ENCODE results near the gene TNRC6B. TPM values are rescaled to one million over a fixed set of nuclear protein-coding genes. Genes with fewer than 3 reads are reported as not detected.

Gene TNRC6B
- total and polyA plus RNA-seq, 2 donors (not counting 1 experiment from before 2014, with no cell fraction given) = 5.7 to 17.8 TPM

- Histone ChIP-seq H3K36me3 (ENCODE audit: control insufficient read depth, insufficient read depth, low read length) (no peaks in the 10 kb centered on the region), H3K4me2 (ENCODE audit: extremely low read depth, insufficient read depth, low read length) (no peak overlapping the region), H3K9me3 (ENCODE audit: control insufficient read depth, insufficient read depth, low read depth, low read length) (no peaks in the 10 kb centered on the region), H4K20me1 (ENCODE audit: control insufficient read depth, extremely low read depth, insufficient read depth, low read length) (no peaks in the 10 kb centered on the region), H3K4me3 (replicated peaks in 1 of 4; ENCODE audit: control extremely low read depth in 1 of 4, insufficient read depth in 1 of 4, low read depth in 3 of 4, low read length in 4 of 4) (no peak overlapping the region), H3K27me3 (ENCODE audit: control insufficient read depth, insufficient read depth, low read length) (no peaks in the 10 kb centered on the region), H2AFZ (ENCODE audit: low read length) (no peak overlapping the region), H3K27ac (ENCODE audit: insufficient read depth, low read length) (no peak overlapping the region), H3K79me2 (ENCODE audit: control insufficient read depth, insufficient read depth, low read length) (no peaks in the 10 kb centered on the region), H3K4me1 (ENCODE audit: control insufficient read depth, extremely low read depth, insufficient read depth, low read length) (no peaks in the 10 kb centered on the region), H3K9ac (ENCODE audit: insufficient read depth, low read length) (no peak overlapping the region)
- no peak for DNase-seq (ENCODE audit: low read depth in 2 of 2)
- TF ChIP-seq EZH2 (IDR thresholded peaks at IDR 0.05; ENCODE audit: low read length, missing control alignments) = no peak
- TF ChIP-seq, protein P1, sequence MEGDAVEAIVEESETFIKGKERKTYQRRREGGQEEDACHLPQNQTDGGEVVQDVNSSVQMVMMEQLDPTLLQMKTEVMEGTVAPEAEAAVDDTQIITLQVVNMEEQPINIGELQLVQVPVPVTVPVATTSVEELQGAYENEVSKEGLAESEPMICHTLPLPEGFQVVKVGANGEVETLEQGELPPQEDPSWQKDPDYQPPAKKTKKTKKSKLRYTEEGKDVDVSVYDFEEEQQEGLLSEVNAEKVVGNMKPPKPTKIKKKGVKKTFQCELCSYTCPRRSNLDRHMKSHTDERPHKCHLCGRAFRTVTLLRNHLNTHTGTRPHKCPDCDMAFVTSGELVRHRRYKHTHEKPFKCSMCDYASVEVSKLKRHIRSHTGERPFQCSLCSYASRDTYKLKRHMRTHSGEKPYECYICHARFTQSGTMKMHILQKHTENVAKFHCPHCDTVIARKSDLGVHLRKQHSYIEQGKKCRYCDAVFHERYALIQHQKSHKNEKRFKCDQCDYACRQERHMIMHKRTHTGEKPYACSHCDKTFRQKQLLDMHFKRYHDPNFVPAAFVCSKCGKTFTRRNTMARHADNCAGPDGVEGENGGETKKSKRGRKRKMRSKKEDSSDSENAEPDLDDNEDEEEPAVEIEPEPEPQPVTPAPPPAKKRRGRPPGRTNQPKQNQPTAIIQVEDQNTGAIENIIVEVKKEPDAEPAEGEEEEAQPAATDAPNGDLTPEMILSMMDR (conservative IDR thresholded peaks at IDR 0.05 in 1 of 2, IDR thresholded peaks at IDR 0.05 in 1 of 2; ENCODE audit: low read depth in 1 of 2, low read length in 2 of 2) = no peak
Measured at GRCh38 chr22:40265783-40266182, 88.1 kb downstream of the TNRC6B start.

GRCh38 chr22:40270031-40270430 is 92.3 kb downstream of the TNRC6B start:
- H3K9ac ChIP-seq (ENCODE audit: insufficient read depth, low read length) = no peak overlapping the region
- no peak overlapping the region for H3K4me2 ChIP-seq (ENCODE audit: extremely low read depth, insufficient read depth, low read length)
- no peak overlapping the region for H2AFZ ChIP-seq (ENCODE audit: low read length)
- no peak overlapping the region for H3K4me3 ChIP-seq (replicated peaks in 1 of 4; ENCODE audit: control extremely low read depth in 1 of 4, insufficient read depth in 1 of 4, low read depth in 3 of 4, low read length in 4 of 4)
- no peaks in the 10 kb centered on the region for H3K27me3 ChIP-seq (ENCODE audit: control insufficient read depth, insufficient read depth, low read length)
- no peak for DNase-seq (ENCODE audit: low read depth in 2 of 2)
- no peaks in the 10 kb centered on the region for H3K79me2 ChIP-seq (ENCODE audit: control insufficient read depth, insufficient read depth, low read length)
- no peaks in the 10 kb centered on the region for H3K9me3 ChIP-seq (ENCODE audit: control insufficient read depth, insufficient read depth, low read depth, low read length)
- H4K20me1 ChIP-seq (ENCODE audit: control insufficient read depth, extremely low read depth, insufficient read depth, low read length) = no peaks in the 10 kb centered on the region
- no peak for TF ChIP-seq EZH2 (IDR thresholded peaks at IDR 0.05; ENCODE audit: low read length, missing control alignments)
- TF ChIP-seq, protein P1 (conservative IDR thresholded peaks at IDR 0.05 in 1 of 2, IDR thresholded peaks at IDR 0.05 in 1 of 2; ENCODE audit: low read depth in 1 of 2, low read length in 2 of 2) = no peak
- H3K27ac ChIP-seq (ENCODE audit: insufficient read depth, low read length) = no peak overlapping the region
- peaks cover 2% of the 10 kb centered on the region for H3K36me3 ChIP-seq (ENCODE audit: control insufficient read depth, insufficient read depth, low read length)
- no peaks in the 10 kb centered on the region for H3K4me1 ChIP-seq (ENCODE audit: control insufficient read depth, extremely low read depth, insufficient read depth, low read length)

- H3K4me3 ChIP-seq (replicated peaks in 1 of 4; ENCODE audit: control extremely low read depth in 1 of 4, insufficient read depth in 1 of 4, low read depth in 3 of 4, low read length in 4 of 4) = no peak overlapping the region
- H3K27me3 ChIP-seq (ENCODE audit: control insufficient read depth, insufficient read depth, low read length) = no peaks in the 10 kb centered on the region
- peaks cover 2% of the 10 kb centered on the region for H3K36me3 ChIP-seq (ENCODE audit: control insufficient read depth, insufficient read depth, low read length)
- no peak overlapping the region for H2AFZ ChIP-seq (ENCODE audit: low read length)
- no peaks in the 10 kb centered on the region for H4K20me1 ChIP-seq (ENCODE audit: control insufficient read depth, extremely low read depth, insufficient read depth, low read length)
- no peak overlapping the region for H3K27ac ChIP-seq (ENCODE audit: insufficient read depth, low read length)
- no peaks in the 10 kb centered on the region for H3K9me3 ChIP-seq (ENCODE audit: control insufficient read depth, insufficient read depth, low read depth, low read length)
- H3K9ac ChIP-seq (ENCODE audit: insufficient read depth, low read length) = no peak overlapping the region
- DNase-seq (ENCODE audit: low read depth in 2 of 2) = no peak
- TF ChIP-seq EZH2 (IDR thresholded peaks at IDR 0.05; ENCODE audit: low read length, missing control alignments) = no peak
- TF ChIP-seq, protein P1 (conservative IDR thresholded peaks at IDR 0.05 in 1 of 2, IDR thresholded peaks at IDR 0.05 in 1 of 2; ENCODE audit: low read depth in 1 of 2, low read length in 2 of 2) = no peak
- H3K4me1 ChIP-seq (ENCODE audit: control insufficient read depth, extremely low read depth, insufficient read depth, low read length) = no peaks in the 10 kb centered on the region
- H3K79me2 ChIP-seq (ENCODE audit: control insufficient read depth, insufficient read depth, low read length) = no peaks in the 10 kb centered on the region
- H3K4me2 ChIP-seq (ENCODE audit: extremely low read depth, insufficient read depth, low read length) = no peak overlapping the region
Measured at GRCh38 chr22:40270748-40271373, 93.1 kb downstream of the TNRC6B start.

Measured in fibroblast of lung (primary cell).